Liver (tissue), 10 donors: ENCODE measurements around the gene ACSS1. TPM values are rescaled to one million over a fixed set of nuclear protein-coding genes. Genes with fewer than 3 reads are reported as not detected.

Experiments used
- DNase-seq: peaks from one replicate; pipeline ENCODE4 v3.0.0-alpha.2; 2017; ENCODE audit warnings: low spot score
- H3K27ac ChIP-seq, 2 donors: one replicate each; pipeline ENCODE4 v1.7.0; 2013; ENCODE audit warnings: inconsistent platforms in 2 of 2, low read length in 2 of 2, control low read depth in 1 of 2, low read depth in 1 of 2, mild to moderate bottlenecking in 1 of 2
- H3K27me3 ChIP-seq, 4 donors: one replicate each; pipeline versions ENCODE4 v1.6.1 to v1.7.0; 2013; ENCODE audit warnings: low read length in 3 of 4, inconsistent platforms in 1 of 4, mild to moderate bottlenecking in 1 of 4, moderate library complexity in 1 of 4; ENCODE audit not compliant: control insufficient read depth in 4 of 4, insufficient read depth in 4 of 4
- H3K36me3 ChIP-seq, 4 donors: one replicate each; pipeline versions ENCODE4 v1.6.1 to v1.7.0; 2013; ENCODE audit warnings: low read length in 3 of 4, mild to moderate bottlenecking in 3 of 4, low read depth in 1 of 4, moderate library complexity in 1 of 4; ENCODE audit not compliant: control insufficient read depth in 4 of 4, insufficient read depth in 3 of 4
- H3K4me1 ChIP-seq, 4 donors: one replicate each; pipeline versions ENCODE4 v1.6.1 to v1.7.0; 2013; ENCODE audit warnings: low read length in 3 of 4, mild to moderate bottlenecking in 3 of 4, moderate library complexity in 1 of 4; ENCODE audit not compliant: control insufficient read depth in 4 of 4, insufficient read depth in 4 of 4
- H3K4me3 ChIP-seq, 3 donors: one replicate each; pipeline versions ENCODE4 v1.6.1 to v1.7.0; 2013; ENCODE audit warnings: low read length in 3 of 3, control low read depth in 1 of 3, low read depth in 1 of 3, mild to moderate bottlenecking in 1 of 3
- H3K9ac ChIP-seq, 2 donors: one replicate each; pipeline ENCODE4 v1.7.0; 2013; ENCODE audit warnings: low read length in 2 of 2, mild to moderate bottlenecking in 2 of 2, moderate library complexity in 2 of 2, control low read depth in 1 of 2, low read depth in 1 of 2
- H3K9me3 ChIP-seq, 4 donors: one replicate each; pipeline versions ENCODE4 v1.6.1 to v1.7.0; 2013; ENCODE audit warnings: low read length in 3 of 4; ENCODE audit not compliant: control insufficient read depth in 4 of 4
- EGR1 ChIP-seq, 2 donors: IDR thresholded peaks; 2 replicates each; pipeline ENCODE4 v1.6.1; 2016 to 2018; ENCODE audit warnings: antibody characterized with exemption in 2 of 2, low read depth in 2 of 2
- FOXA1 ChIP-seq: IDR thresholded peaks from 2 replicates; pipeline ENCODE4 v1.6.1; 2016; ENCODE audit warnings: antibody characterized with exemption
- FOXA2 ChIP-seq: IDR thresholded peaks from 2 replicates; pipeline ENCODE4 v1.6.1; 2016; ENCODE audit warnings: antibody characterized with exemption
- JUND ChIP-seq, 2 donors: IDR thresholded peaks; 2 replicates each; pipeline ENCODE4 v1.6.1; 2016; ENCODE audit warnings: antibody characterized with exemption in 2 of 2
- NR2F2 ChIP-seq: IDR thresholded peaks from 2 replicates; pipeline ENCODE4 v1.6.1; 2016; ENCODE audit warnings: antibody characterized with exemption
- YY1 ChIP-seq: IDR thresholded peaks from 2 replicates; pipeline ENCODE4 v1.6.1; 2016; ENCODE audit warnings: antibody characterized with exemption, mild to moderate bottlenecking
- WGBS: extraction: QIAGEN DNeasy Blood & Tissue Kit; methylation state at CpG from one replicate; pipeline ENCODE4 v1.1.7; 2013; 5-methylcytosine and 5-hydroxymethylcytosine counted together
- polyA plus RNA-seq, 2 donors: library from polyadenylated mRNA; stranded (reverse) in 1 of 2; unstranded in 1 of 2; fragments of 200-250 nt in 1 of 2; fragments of >200 nt in 1 of 2; fragmentation: Nextera tagmentation in 1 of 2; extraction: Ambion mirVana in 1 of 2; gene quantifications; one replicate each; pipeline versions ENCODE4 v1.2.1 to v1.2.3, GENCODE V29; 2013 to 2015
- small RNA-seq: library from RNA; depleted of rRNA; stranded (forward); fragments of <200 nt; gene quantifications from one replicate; pipeline ENCODE3, GENCODE V24; 2014
- total RNA-seq, 2 donors: library from RNA; depleted of rRNA; stranded (reverse); fragments of >200 nt; gene quantifications; one replicate each; pipeline ENCODE4 v1.2.3, GENCODE V29; 2014
- donor health status: healthy.
- donor health status: healthy.
- donor health status: healthy.
- donor health status: healthy.
- donor health status: healthy.

Gene ACSS1
- total and polyA plus RNA-seq, 4 donors = 5.3 to 87.5 (median 22.1) TPM

DNA sequence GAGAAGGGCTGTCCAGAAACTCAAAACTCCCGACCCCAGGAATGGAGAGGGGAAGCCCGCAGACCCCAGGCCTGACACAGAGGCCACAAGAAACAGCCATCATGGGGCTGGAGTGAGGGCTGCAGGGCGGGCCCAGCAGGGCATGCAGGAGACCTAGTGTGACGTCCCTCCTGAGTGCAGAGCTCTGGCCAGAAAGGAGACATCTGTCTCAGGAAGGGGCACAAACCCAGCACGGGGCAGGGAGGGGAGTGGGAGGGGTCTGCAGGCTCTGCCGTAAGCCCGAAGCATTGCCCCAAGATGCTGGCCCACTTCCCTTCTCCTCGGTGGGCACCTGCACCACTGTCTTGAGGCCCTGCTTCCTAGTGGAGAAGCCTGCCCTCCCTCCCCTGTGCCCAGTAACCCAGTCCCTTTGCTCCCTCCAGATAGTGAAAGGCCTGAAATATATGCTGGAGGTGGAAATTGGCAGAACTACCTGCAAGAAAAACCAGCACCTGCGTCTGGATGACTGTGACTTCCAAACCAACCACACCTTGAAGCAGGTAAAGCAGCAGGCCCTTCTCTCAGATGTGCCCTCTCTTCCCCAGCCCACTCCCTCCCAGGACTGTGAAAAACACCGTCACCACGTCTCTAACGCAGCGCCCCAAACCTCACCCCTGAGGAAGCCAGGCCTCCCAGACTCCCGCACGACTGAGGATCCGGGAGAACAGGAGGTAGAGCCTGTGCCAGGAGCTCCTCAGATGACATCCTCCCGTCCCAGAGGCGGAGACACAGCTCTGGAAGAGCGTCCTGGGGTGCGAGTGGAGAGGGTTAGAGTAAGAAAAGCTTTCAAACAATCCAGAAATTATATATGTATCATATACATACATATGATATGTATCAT lies 99.2 kb downstream of the ACSS1 start:
- Histone ChIP-seq H3K9ac (no peak overlapping the region), H3K9me3 (no peaks in the 10 kb centered on the region), H3K4me1 (peaks cover 0 to 7% (median 5%) of the 10 kb centered on the region in 4 donors), H3K36me3 (peaks cover 29 to 68% (median 63%) of the 10 kb centered on the region in 4 donors), H3K27me3 (no peaks in the 10 kb centered on the region), H3K27ac (no peak overlapping the region), H3K4me3 (no peak overlapping the region)
- 91% methylated on average over 20 of the region's 20 CpGs for WGBS
- TF ChIP-seq EGR1 (IDR thresholded peaks at IDR 0.05; ENCODE audit: low read depth in 2 of 2) = no peak
- peak; percentile 28 for DNase-seq

DNA sequence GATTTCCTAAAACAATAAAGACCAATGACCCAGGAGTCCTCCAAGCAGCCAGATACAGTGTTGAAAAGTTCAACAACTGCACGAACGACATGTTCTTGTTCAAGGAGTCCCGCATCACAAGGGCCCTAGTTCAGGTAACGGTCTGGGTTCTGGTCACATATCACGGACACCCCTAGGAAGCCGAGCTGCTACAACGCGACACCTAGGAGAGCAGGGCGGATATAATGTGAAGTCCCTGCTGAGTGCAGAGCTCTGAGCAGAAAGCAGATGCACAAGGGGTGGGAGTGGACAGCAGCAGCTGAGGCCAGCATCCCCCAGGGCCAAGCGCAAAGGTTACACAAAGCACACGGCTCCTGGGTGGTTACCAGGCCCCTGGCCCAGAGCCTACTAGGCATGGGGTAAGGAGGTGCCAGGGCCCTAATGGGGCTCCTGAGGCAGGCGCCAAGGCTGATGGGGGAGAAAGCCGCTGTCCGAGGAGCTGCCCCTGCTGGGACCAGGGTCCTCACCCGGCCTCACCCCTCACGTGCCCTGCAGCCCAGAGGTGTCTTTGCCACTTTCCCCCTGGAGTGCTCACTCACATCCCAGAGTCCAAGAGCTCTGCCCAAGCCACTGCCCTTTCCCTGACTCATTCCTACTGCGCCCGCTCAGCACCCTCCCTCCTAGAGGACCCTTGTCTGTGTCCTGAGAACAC lies 100.5 kb downstream of the ACSS1 start:
- no peak overlapping the region for H3K27ac ChIP-seq
- TF ChIP-seq FOXA1 = no peak
- TF ChIP-seq YY1 = no peak
- no peak for TF ChIP-seq FOXA2
- TF ChIP-seq EGR1 (IDR thresholded peaks at IDR 0.05; ENCODE audit: low read depth in 2 of 2) = no peak
- TF ChIP-seq JUND (IDR thresholded peaks at IDR 0.05) = no peak
- TF ChIP-seq NR2F2 = no peak
- H3K4me1 ChIP-seq = peaks cover 0 to 19% (median 13%) of the 10 kb centered on the region in 4 donors
- H3K9ac ChIP-seq = no peak overlapping the region
- peak; percentile 26 for DNase-seq
- WGBS = 95% methylated on average over 18 of the region's 18 CpGs
- peaks cover 22 to 55% (median 50%) of the 10 kb centered on the region in 4 donors for H3K36me3 ChIP-seq
- H3K4me3 ChIP-seq = no peak overlapping the region
- no peaks in the 10 kb centered on the region for H3K27me3 ChIP-seq
- H3K9me3 ChIP-seq = no peaks in the 10 kb centered on the region

Small RNAs within 50 kb of the gene (small RNA-seq; reads per million reads assigned to genes)
- not detected for gene RNU6-1257P

Other genes with a start within 250 kb of the ACSS1 start
- 10 to 100 TPM in 1 of 2 donors, 1 to 10 TPM in 1; 1.8 to 15.1 TPM for gene CST7, start 108.9 kb downstream of the ACSS1 start, total RNA-seq
- gene CST7, start 108.9 kb downstream of the ACSS1 start, polyA plus RNA-seq = 1 to 10 TPM; 1.5 to 3.7 TPM
- gene APMAP, start 65.4 kb downstream of the ACSS1 start, total RNA-seq = 100 to 1,000 TPM; 132 to 378 TPM
- 100 to 1,000 TPM; 210 to 257 TPM for gene APMAP, start 65.4 kb downstream of the ACSS1 start, polyA plus RNA-seq
- gene VSX1, start 24.0 kb upstream of the ACSS1 start, total RNA-seq = under 1 TPM in 1 of 2 donors, not detected in 1; 0.08 TPM
- gene VSX1, start 24.0 kb upstream of the ACSS1 start, polyA plus RNA-seq = under 1 TPM in 1 of 2 donors, not detected in 1; 0.03 TPM
- 10 to 100 TPM; 19.0 to 29.7 TPM for gene ENTPD6, start 137.6 kb upstream of the ACSS1 start, total RNA-seq
- gene ENTPD6, start 137.6 kb upstream of the ACSS1 start, polyA plus RNA-seq = 10 to 100 TPM; 14.9 to 29.9 TPM
- gene PYGB, start 189.9 kb upstream of the ACSS1 start, total RNA-seq = 10 to 100 TPM; 11.3 to 11.7 TPM
- 1 to 10 TPM; 3.6 to 8.3 TPM for gene PYGB, start 189.9 kb upstream of the ACSS1 start, polyA plus RNA-seq